ENCODE results near the gene ZNF485. TPM values are rescaled to one million over a fixed set of nuclear protein-coding genes. Genes with fewer than 3 reads are reported as not detected.
"Not testable (repeated sequence)": the region's sequence is repeated elsewhere in the genome, so short reads cannot be mapped to it uniquely, and the experiment has no call there.

The ZNF485 gene
- total RNA-seq, 1 donor = 2.5 TPM

DNA sequence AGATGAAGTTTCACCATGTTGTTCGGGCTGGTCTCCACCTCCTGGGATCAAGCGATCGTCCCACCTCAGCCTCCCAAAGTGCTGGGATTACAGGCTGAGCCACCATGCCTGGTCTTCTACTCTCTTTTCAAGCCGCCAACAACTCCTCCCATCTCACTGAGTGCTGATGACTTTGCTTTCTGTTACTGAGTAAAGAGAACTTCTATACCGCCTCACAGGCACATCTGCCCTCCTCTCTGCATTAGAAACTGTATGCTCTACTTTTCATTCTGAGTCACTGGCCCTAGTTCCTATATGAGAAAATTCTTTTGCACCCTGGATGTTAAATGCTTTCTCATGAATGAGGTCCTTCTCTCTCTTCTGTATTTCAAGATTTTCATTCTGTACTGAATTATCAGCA lies 29.7 kb upstream of the ZNF485 start:
- peaks cover 13% of the 10 kb centered on the region for H3K4me1 ChIP-seq (ENCODE audit: insufficient read depth, low read length)
- H3K4me3 ChIP-seq (ENCODE audit: insufficient read depth, low read length) = no peak overlapping the region
- no peak for DNase-seq (ENCODE audit: insufficient read length, low spot score, missing footprints)
- H3K79me2 ChIP-seq (ENCODE audit: insufficient read depth, low read length) = no peaks in the 10 kb centered on the region
- H2AFZ ChIP-seq (ENCODE audit: low read length) = no peak overlapping the region
- TF ChIP-seq CTCF (IDR thresholded peaks at IDR 0.05; ENCODE audit: extremely low read depth, low read depth, low read length) = no peak
- H3K9me3 ChIP-seq (ENCODE audit: low read depth, low read length) = no peaks in the 10 kb centered on the region
- no peak overlapping the region for H3K27ac ChIP-seq (ENCODE audit: low read depth, low read length)
- no peaks in the 10 kb centered on the region for H3K36me3 ChIP-seq (ENCODE audit: insufficient read depth, low read length)
- no peaks in the 10 kb centered on the region for H3K27me3 ChIP-seq (ENCODE audit: insufficient read depth, low read length)
- no peaks in the 10 kb centered on the region for H4K20me1 ChIP-seq (ENCODE audit: insufficient read depth, low read length)
- H3K4me2 ChIP-seq (ENCODE audit: insufficient read depth, low read length) = no peak overlapping the region

- H3K36me3 ChIP-seq (ENCODE audit: insufficient read depth, low read length) = no peaks in the 10 kb centered on the region
- peaks cover 6% of the 10 kb centered on the region for H3K27me3 ChIP-seq (ENCODE audit: insufficient read depth, low read length)
- peak; percentile 56 for DNase-seq (ENCODE audit: insufficient read length, low spot score, missing footprints)
- no peaks in the 10 kb centered on the region for H3K4me1 ChIP-seq (ENCODE audit: insufficient read depth, low read length)
- H4K20me1 ChIP-seq (ENCODE audit: insufficient read depth, low read length) = no peaks in the 10 kb centered on the region
- H2AFZ ChIP-seq (ENCODE audit: low read length) = no peak overlapping the region
- no peaks in the 10 kb centered on the region for H3K9me3 ChIP-seq (ENCODE audit: low read depth, low read length)
- TF ChIP-seq CTCF (IDR thresholded peaks at IDR 0.05; ENCODE audit: extremely low read depth, low read depth, low read length) = no peak
- no peak overlapping the region for H3K27ac ChIP-seq (ENCODE audit: low read depth, low read length)
- H3K4me2 ChIP-seq (ENCODE audit: insufficient read depth, low read length) = no peak overlapping the region
- no peaks in the 10 kb centered on the region for H3K79me2 ChIP-seq (ENCODE audit: insufficient read depth, low read length)
- H3K4me3 ChIP-seq (ENCODE audit: insufficient read depth, low read length) = no peak overlapping the region
Measured at GRCh38 chr10:43584051-43584450, 22.2 kb upstream of the ZNF485 start.

DNA sequence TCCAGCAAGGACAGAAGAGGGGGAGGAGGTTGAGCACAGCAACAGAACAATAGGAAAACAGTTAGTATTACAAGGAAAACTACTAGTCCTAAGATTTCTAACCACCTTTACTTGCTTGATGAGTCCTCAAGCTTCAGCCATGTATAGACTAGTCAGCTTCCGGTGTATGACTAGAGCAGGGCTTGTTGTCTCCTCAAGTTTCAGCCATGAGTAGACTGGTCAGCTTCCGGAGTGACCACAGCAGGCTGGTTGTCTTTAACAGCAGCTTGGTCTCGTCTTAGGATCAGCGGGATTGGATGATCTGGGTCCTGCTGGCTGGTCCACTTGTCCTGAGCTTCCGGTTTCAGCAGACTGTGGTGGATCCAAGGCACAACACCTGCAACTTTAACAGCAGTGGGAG lies 21.2 kb upstream of the ZNF485 start:
- Histone ChIP-seq H2AFZ (ENCODE audit: low read length) (no peak overlapping the region), H3K4me1 (ENCODE audit: insufficient read depth, low read length) (no peaks in the 10 kb centered on the region), H3K9me3 (ENCODE audit: low read depth, low read length) (no peaks in the 10 kb centered on the region), H3K4me2 (ENCODE audit: insufficient read depth, low read length) (no peak overlapping the region), H3K27me3 (ENCODE audit: insufficient read depth, low read length) (peaks cover 8% of the 10 kb centered on the region), H4K20me1 (ENCODE audit: insufficient read depth, low read length) (no peaks in the 10 kb centered on the region), H3K79me2 (ENCODE audit: insufficient read depth, low read length) (no peaks in the 10 kb centered on the region), H3K36me3 (ENCODE audit: insufficient read depth, low read length) (no peaks in the 10 kb centered on the region), H3K4me3 (ENCODE audit: insufficient read depth, low read length) (no peak overlapping the region), H3K27ac (ENCODE audit: low read depth, low read length) (no peak overlapping the region)
- no peak for DNase-seq (ENCODE audit: insufficient read length, low spot score, missing footprints)
- no peak for TF ChIP-seq CTCF (IDR thresholded peaks at IDR 0.05; ENCODE audit: extremely low read depth, low read depth, low read length)

DNA sequence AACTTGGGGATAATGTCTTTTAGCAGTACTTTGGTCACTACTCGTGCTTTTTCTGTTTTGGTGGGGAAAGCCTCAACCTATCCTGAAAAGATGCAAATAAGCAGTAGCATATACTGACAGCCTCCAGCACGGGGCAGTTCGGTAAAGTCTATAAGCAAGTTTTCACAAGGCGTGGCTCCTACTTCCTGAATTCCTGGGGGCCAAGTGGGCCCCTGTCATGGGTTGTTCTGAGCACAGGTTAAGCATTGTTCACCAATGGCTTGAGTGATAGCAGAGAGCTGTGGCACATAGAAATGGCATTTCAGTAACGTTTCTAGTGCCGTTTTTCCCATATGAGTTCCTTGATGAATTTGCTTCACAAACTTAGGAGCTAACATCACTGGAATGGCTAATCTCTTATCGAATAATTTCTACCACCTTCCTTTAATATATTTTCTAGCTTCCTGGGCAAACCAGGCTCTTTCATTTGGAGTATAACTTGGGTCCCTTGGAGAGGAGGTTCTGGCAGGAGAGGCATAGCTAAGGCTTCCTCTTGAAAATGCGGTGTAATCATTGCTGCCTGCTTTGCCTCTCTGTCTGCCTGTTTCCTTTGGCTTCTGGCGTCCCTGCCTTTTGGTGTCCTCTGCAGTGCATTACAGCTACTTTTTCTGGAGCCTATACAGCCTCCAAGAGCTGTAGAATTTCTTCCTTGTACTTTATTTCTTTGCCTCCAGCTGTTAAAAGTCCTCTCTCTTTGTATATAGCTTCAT lies 20.1 kb upstream of the ZNF485 start:
- TF ChIP-seq CTCF (IDR thresholded peaks at IDR 0.05; ENCODE audit: extremely low read depth, low read depth, low read length) = no peak
- no peak for DNase-seq (ENCODE audit: insufficient read length, low spot score, missing footprints)
- Histone ChIP-seq H3K4me2 (ENCODE audit: insufficient read depth, low read length) (no peak overlapping the region), H4K20me1 (ENCODE audit: insufficient read depth, low read length) (no peaks in the 10 kb centered on the region), H3K9me3 (ENCODE audit: low read depth, low read length) (no peaks in the 10 kb centered on the region), H3K27me3 (ENCODE audit: insufficient read depth, low read length) (peaks cover 8% of the 10 kb centered on the region), H3K27ac (ENCODE audit: low read depth, low read length) (no peak overlapping the region), H3K36me3 (ENCODE audit: insufficient read depth, low read length) (no peaks in the 10 kb centered on the region), H3K4me1 (ENCODE audit: insufficient read depth, low read length) (no peaks in the 10 kb centered on the region), H3K4me3 (ENCODE audit: insufficient read depth, low read length) (no peak overlapping the region), H2AFZ (ENCODE audit: low read length) (no peak overlapping the region), H3K79me2 (ENCODE audit: insufficient read depth, low read length) (no peaks in the 10 kb centered on the region)

DNA sequence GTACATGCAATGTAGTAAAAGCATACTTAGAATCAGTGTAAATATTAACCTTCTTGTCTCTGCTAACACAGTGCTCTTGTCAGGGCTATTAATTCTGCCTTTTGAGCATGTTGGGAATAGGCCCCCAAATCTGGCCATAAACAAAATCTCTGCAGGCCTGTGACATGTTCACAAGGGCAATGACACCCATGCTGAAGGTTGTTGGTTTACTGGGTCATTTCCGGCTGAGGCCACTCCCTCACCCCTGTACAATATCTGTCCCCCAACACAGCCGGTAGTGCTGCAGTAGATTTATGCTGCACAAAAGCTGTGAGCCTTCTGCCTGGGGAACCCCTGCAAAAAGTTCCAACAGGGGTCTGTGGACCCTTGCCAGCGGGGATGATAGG lies 19.5 kb upstream of the ZNF485 start:
- H3K27ac ChIP-seq (ENCODE audit: low read depth, low read length); H2AFZ ChIP-seq (ENCODE audit: low read length); H4K20me1 ChIP-seq (ENCODE audit: insufficient read depth, low read length); H3K4me3 ChIP-seq (ENCODE audit: insufficient read depth, low read length); H3K9me3 ChIP-seq (ENCODE audit: low read depth, low read length); H3K4me2 ChIP-seq (ENCODE audit: insufficient read depth, low read length); H3K79me2 ChIP-seq (ENCODE audit: insufficient read depth, low read length); H3K27me3 ChIP-seq (ENCODE audit: insufficient read depth, low read length); H3K36me3 ChIP-seq (ENCODE audit: insufficient read depth, low read length); H3K4me1 ChIP-seq (ENCODE audit: insufficient read depth, low read length); DNase-seq (ENCODE audit: insufficient read length, low spot score, missing footprints): not testable (repeated sequence)
